Measurements from ENCODE around the gene VAV1.

The VAV1 gene, protein sequence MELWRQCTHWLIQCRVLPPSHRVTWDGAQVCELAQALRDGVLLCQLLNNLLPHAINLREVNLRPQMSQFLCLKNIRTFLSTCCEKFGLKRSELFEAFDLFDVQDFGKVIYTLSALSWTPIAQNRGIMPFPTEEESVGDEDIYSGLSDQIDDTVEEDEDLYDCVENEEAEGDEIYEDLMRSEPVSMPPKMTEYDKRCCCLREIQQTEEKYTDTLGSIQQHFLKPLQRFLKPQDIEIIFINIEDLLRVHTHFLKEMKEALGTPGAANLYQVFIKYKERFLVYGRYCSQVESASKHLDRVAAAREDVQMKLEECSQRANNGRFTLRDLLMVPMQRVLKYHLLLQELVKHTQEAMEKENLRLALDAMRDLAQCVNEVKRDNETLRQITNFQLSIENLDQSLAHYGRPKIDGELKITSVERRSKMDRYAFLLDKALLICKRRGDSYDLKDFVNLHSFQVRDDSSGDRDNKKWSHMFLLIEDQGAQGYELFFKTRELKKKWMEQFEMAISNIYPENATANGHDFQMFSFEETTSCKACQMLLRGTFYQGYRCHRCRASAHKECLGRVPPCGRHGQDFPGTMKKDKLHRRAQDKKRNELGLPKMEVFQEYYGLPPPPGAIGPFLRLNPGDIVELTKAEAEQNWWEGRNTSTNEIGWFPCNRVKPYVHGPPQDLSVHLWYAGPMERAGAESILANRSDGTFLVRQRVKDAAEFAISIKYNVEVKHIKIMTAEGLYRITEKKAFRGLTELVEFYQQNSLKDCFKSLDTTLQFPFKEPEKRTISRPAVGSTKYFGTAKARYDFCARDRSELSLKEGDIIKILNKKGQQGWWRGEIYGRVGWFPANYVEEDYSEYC

DNA sequence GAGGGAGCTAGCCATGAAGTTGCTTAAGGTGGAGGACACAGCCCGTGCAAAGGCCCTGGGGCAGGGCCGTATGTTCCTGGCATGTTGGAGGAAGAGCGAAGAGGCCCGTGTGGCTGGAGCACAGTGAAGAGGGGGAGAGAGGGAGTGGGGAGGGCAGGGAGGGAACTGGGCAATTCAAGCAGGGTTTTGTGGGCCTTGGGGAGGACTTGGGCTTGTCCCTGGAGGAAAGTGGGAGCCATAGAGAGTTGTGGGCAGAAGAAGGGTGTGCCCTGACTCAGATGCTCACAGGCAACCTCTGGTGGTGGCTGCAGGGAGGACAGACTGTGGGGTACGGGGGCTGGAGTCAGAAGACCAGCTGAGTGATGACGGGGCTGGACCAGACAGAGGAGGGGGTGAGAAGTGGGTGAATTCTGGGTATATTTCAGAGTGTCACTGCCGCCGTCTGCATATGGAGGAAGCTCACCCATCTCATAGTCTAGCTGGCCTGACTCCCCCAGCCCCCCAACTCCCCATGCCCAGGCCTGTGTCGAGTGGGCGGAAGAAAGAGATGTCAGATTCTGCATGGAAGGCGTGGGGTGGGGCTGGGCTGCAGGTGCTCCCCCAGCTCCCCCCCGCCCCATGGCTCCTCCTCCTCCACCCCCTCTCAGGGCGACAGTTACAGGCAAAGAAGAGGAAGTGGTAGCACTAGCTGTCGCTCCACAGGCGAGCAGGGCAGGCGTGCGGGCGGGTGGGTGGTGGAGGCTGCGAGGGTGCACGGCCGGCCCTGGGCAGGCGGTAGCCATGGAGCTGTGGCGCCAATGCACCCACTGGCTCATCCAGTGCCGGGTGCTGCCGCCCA lies at the start of gene VAV1:
Gene VAV1 (plus strand): TSS at position 681 of the 838 bp plus-strand sequence. CDS start 100 bp downstream, at position 781.
- H2AFZ ChIP-seq (ENCODE audit: low read length), result no peak within 1 kb of the TSS
- peaks cover 34% of the 10 kb centered on the region for H3K79me2 ChIP-seq (ENCODE audit: insufficient read depth, low read length)
- peak within 1 kb of the TSS; percentile 84 for H3K4me2 ChIP-seq (ENCODE audit: low read length)
- H3K9me3 ChIP-seq (ENCODE audit: low read length), result no peaks in the 10 kb centered on the region
- no peaks in the 10 kb centered on the region for H3K9me2 ChIP-seq (ENCODE audit: low read depth, low read length)
- peak within 1 kb of the TSS; percentile 95 for H3K27ac ChIP-seq (ENCODE audit: low read depth, low read length, poor library complexity, severe bottlenecking)
- no peaks in the 10 kb centered on the region for H4K20me1 ChIP-seq (ENCODE audit: insufficient read depth, low read length)
- TF ChIP-seq EZH2 (IDR thresholded peaks at IDR 0.05; ENCODE audit: borderline replicate concordance, low read length), result no peak
- TF ChIP-seq, protein P1, sequence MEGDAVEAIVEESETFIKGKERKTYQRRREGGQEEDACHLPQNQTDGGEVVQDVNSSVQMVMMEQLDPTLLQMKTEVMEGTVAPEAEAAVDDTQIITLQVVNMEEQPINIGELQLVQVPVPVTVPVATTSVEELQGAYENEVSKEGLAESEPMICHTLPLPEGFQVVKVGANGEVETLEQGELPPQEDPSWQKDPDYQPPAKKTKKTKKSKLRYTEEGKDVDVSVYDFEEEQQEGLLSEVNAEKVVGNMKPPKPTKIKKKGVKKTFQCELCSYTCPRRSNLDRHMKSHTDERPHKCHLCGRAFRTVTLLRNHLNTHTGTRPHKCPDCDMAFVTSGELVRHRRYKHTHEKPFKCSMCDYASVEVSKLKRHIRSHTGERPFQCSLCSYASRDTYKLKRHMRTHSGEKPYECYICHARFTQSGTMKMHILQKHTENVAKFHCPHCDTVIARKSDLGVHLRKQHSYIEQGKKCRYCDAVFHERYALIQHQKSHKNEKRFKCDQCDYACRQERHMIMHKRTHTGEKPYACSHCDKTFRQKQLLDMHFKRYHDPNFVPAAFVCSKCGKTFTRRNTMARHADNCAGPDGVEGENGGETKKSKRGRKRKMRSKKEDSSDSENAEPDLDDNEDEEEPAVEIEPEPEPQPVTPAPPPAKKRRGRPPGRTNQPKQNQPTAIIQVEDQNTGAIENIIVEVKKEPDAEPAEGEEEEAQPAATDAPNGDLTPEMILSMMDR (IDR thresholded peaks at IDR 0.05; ENCODE audit: low read length), result peak; percentile 52; the same call in 1 of the 2 replicates
- peaks cover 19% of the 10 kb centered on the region for H3K36me3 ChIP-seq (ENCODE audit: insufficient read depth, low read length)
- no peaks in the 10 kb centered on the region for H3K27me3 ChIP-seq (ENCODE audit: insufficient read depth, low read length)
- H3F3A ChIP-seq (ENCODE audit: insufficient read depth, low read length), result 0 out of 2 replicates have a peak, but pooled peaks cover 4% of the 10 kb centered on the region
- H3K4me1 ChIP-seq (ENCODE audit: insufficient read depth, low read length, severe bottlenecking), result peaks cover 28% of the 10 kb centered on the region
- peak within 1 kb of the TSS; percentile 99 for H3K9ac ChIP-seq (ENCODE audit: low read length)
- peak within 1 kb of the TSS; percentile 98 for H3K4me3 ChIP-seq (ENCODE audit: low read depth, low read length, poor library complexity, severe bottlenecking)

DNA sequence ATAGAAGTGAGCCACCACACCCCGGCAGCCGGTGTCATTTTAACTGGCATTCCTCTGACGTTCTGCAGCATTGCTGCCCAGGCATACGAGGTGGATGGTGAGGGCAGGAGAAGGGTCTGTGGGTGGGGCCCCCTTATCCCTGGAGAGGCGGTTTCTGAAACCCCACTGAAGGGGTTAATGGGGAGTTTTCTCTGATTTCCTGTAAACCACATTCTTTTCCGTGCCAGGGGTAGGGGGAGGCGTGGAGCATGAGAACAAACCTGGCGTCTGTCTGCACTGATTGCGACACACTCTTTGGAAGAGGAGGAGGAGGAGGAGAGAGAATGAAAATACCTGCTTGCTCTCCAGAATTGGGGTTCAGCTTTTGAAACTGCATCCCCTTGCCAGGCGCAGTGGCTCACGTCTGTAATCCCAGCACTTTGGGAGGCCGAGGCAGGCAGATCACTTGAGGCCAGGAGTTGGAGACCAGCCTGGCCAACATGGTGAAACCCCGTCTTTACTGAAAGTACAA lies 49.3 kb upstream of the VAV1 start:
- no peaks in the 10 kb centered on the region for H3F3A ChIP-seq (ENCODE audit: insufficient read depth, low read length)
- H3K4me2 ChIP-seq (ENCODE audit: low read length), result no peak overlapping the region
- no peaks in the 10 kb centered on the region for H3K9me3 ChIP-seq (ENCODE audit: low read length)
- no peak for TF ChIP-seq EZH2 (IDR thresholded peaks at IDR 0.05; ENCODE audit: borderline replicate concordance, low read length)
- TF ChIP-seq, protein P1 (IDR thresholded peaks at IDR 0.05; ENCODE audit: low read length), result no peak
- no peak overlapping the region for H3K9ac ChIP-seq (ENCODE audit: low read length)
- no peaks in the 10 kb centered on the region for H3K79me2 ChIP-seq (ENCODE audit: insufficient read depth, low read length)
- no peaks in the 10 kb centered on the region for H4K20me1 ChIP-seq (ENCODE audit: insufficient read depth, low read length)
- H3K4me1 ChIP-seq (ENCODE audit: insufficient read depth, low read length, severe bottlenecking), result peaks cover 30% of the 10 kb centered on the region
- H3K36me3 ChIP-seq (ENCODE audit: insufficient read depth, low read length), result no peaks in the 10 kb centered on the region
- H3K27ac ChIP-seq (ENCODE audit: low read depth, low read length, poor library complexity, severe bottlenecking), result no peak overlapping the region
- no peaks in the 10 kb centered on the region for H3K9me2 ChIP-seq (ENCODE audit: low read depth, low read length)
- H3K4me3 ChIP-seq (ENCODE audit: low read depth, low read length, poor library complexity, severe bottlenecking), result no peak overlapping the region
- H3K27me3 ChIP-seq (ENCODE audit: insufficient read depth, low read length), result no peaks in the 10 kb centered on the region; the same call in 1 of the 2 replicates
- H2AFZ ChIP-seq (ENCODE audit: low read length), result no peak overlapping the region

DNA sequence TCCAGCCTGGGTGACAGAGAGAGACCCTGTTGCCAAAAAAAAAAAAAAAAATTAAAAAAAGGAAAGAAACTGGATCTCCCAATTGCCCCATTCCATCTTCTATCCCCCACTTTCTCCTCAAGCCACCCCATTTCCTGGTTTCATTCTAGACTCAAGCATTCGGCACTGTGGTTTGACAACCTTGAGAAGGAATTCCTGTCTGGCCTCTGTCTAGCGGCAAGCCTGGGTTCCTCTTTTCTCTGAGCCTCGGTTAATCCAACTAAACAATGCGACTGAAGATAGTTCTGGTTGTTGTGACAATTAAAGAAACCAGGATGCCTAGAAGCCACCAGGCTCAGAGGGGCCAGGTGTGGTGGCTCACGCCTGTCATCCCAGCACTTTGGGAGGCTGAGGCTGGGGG lies 48.8 kb upstream of the VAV1 start:
- H3F3A ChIP-seq (ENCODE audit: insufficient read depth, low read length), result no peaks in the 10 kb centered on the region
- TF ChIP-seq, protein P1 (IDR thresholded peaks at IDR 0.05; ENCODE audit: low read length), result no peak
- no peak for TF ChIP-seq EZH2 (IDR thresholded peaks at IDR 0.05; ENCODE audit: borderline replicate concordance, low read length)
- H2AFZ ChIP-seq (ENCODE audit: low read length), result no peak overlapping the region
- H3K9ac ChIP-seq (ENCODE audit: low read length), result no peak overlapping the region
- no peaks in the 10 kb centered on the region; the same call in 1 of the 2 replicates for H3K27me3 ChIP-seq (ENCODE audit: insufficient read depth, low read length)
- no peak overlapping the region for H3K27ac ChIP-seq (ENCODE audit: low read depth, low read length, poor library complexity, severe bottlenecking)
- peaks cover 35% of the 10 kb centered on the region for H3K4me1 ChIP-seq (ENCODE audit: insufficient read depth, low read length, severe bottlenecking)
- H3K4me2 ChIP-seq (ENCODE audit: low read length), result no peak overlapping the region
- H3K79me2 ChIP-seq (ENCODE audit: insufficient read depth, low read length), result no peaks in the 10 kb centered on the region
- no peak overlapping the region for H3K4me3 ChIP-seq (ENCODE audit: low read depth, low read length, poor library complexity, severe bottlenecking)
- no peaks in the 10 kb centered on the region for H3K9me3 ChIP-seq (ENCODE audit: low read length)
- no peaks in the 10 kb centered on the region for H3K36me3 ChIP-seq (ENCODE audit: insufficient read depth, low read length)
- H3K9me2 ChIP-seq (ENCODE audit: low read depth, low read length), result no peaks in the 10 kb centered on the region
- no peaks in the 10 kb centered on the region for H4K20me1 ChIP-seq (ENCODE audit: insufficient read depth, low read length)
